Neural progenitor cell (in vitro differentiated cells): ENCODE data around the gene RNF167. TPM values are rescaled to one million over a fixed set of nuclear protein-coding genes. Genes with fewer than 3 reads are reported as not detected.
A peak's percentile ranks its signal among the peaks of the same experiment; 100 is the strongest.

Experiments used
- DNase-seq: peaks from one replicate; pipeline ENCODE4 v3.0.0-alpha.2; 2016; ENCODE audit warnings: low spot score
- H2AFZ ChIP-seq: fragments of 200-600 bp; sonication (generic); replicated peaks from 2 replicates; pipeline ENCODE4 v1.6.1; 2016; ENCODE audit warnings: antibody characterized with exemption
- H3F3A ChIP-seq: fragments of 200-600 bp; sonication (generic); 2 replicates; pipeline ENCODE4 v1.6.1; 2016; ENCODE audit warnings: antibody characterized with exemption, low read depth
- H3K27ac ChIP-seq: fragments of 200-600 bp; sonication (generic); 2 replicates; pipeline ENCODE4 v1.5.1; 2016; ENCODE audit warnings: mild to moderate bottlenecking
- H3K27me3 ChIP-seq: fragments of 200-600 bp; sonication (generic); 2 replicates; pipeline ENCODE4 v1.6.1; 2016; ENCODE audit warnings: mild to moderate bottlenecking, moderate library complexity
- H3K36me3 ChIP-seq: fragments of 200-600 bp; sonication (generic); 2 replicates; pipeline ENCODE4 v1.5.1; 2016
- H3K4me1 ChIP-seq: fragments of 200-600 bp; sonication (generic); 2 replicates; pipeline ENCODE4 v1.6.1; 2016; ENCODE audit warnings: mixed run types
- H3K4me2 ChIP-seq: fragments of 200-600 bp; sonication (generic); 2 replicates; pipeline ENCODE4 v1.6.1; 2016
- H3K4me3 ChIP-seq: fragments of 200-600 bp; sonication (generic); 2 replicates; pipeline ENCODE4 v1.5.1; 2016
- H3K79me2 ChIP-seq: fragments of 200-600 bp; sonication (generic); 2 replicates; pipeline ENCODE4 v1.6.1; 2016; ENCODE audit warnings: low read depth
- H3K9ac ChIP-seq: fragments of 200-600 bp; sonication (generic); 2 replicates; pipeline ENCODE4 v1.6.1; 2016
- H3K9me3 ChIP-seq: fragments of 200-600 bp; sonication (generic); 2 replicates; pipeline ENCODE4 v1.5.1; 2016; ENCODE audit warnings: low read depth
- H4K20me1 ChIP-seq: fragments of 200-600 bp; sonication (generic); 2 replicates; pipeline ENCODE4 v1.6.1; 2016; ENCODE audit warnings: low read depth
- H3K27ac Mint-ChIP-seq: 3 replicates; pipeline ENCODE4 v1.8.0; 2021; ENCODE audit warnings: mixed read lengths
- H3K27me3 Mint-ChIP-seq: 2 replicates; pipeline ENCODE4 v1.8.0; 2022; ENCODE audit warnings: low read depth, mild to moderate bottlenecking, inconsistent platforms, moderate library complexity, mixed read lengths; ENCODE audit not compliant: insufficient read depth
- H3K36me3 Mint-ChIP-seq: 3 replicates; pipeline ENCODE4 v1.8.0; 2021; ENCODE audit warnings: mixed read lengths
- H3K4me1 Mint-ChIP-seq: 3 replicates; pipeline ENCODE4 v1.8.0; 2021; ENCODE audit warnings: mixed read lengths
- H3K4me3 Mint-ChIP-seq: 3 replicates; pipeline ENCODE4 v1.8.0; 2021; ENCODE audit warnings: mild to moderate bottlenecking, moderate library complexity, mixed read lengths
- H3K9me3 Mint-ChIP-seq: 3 replicates; pipeline ENCODE4 v1.8.0; 2020; ENCODE audit warnings: mixed read lengths
- CTCF ChIP-seq: fragments of 200-600 bp; sonication (generic); IDR thresholded peaks from 2 replicates; pipeline ENCODE4 v1.5.1; 2017; ENCODE audit warnings: antibody characterized with exemption, mild to moderate bottlenecking
- EZH2 ChIP-seq: fragments of 200-600 bp; sonication (generic); IDR thresholded peaks from 2 replicates; pipeline ENCODE4 v1.6.1; 2017; ENCODE audit warnings: antibody characterized with exemption, mild to moderate bottlenecking, moderate library complexity
- EZH2phosphoT487 ChIP-seq: fragments of 200-600 bp; sonication (generic); IDR thresholded peaks from 2 replicates; pipeline ENCODE4 v1.6.1; 2017; ENCODE audit warnings: antibody characterized with exemption
- total RNA-seq: library from RNA; depleted of rRNA; stranded (reverse); fragments of >200 nt; gene quantifications from 2 replicates; pipeline ENCODE4 v1.2.3, GENCODE V29; 2015; ENCODE audit warnings: low replicate concordance

The RNF167 gene
- total RNA-seq, 1 donor from 2014 or later: 43.9 TPM

- no peak for DNase-seq
- H3K9me3 ChIP-seq: no peaks in the 10 kb centered on the region
- peaks cover 6% of the 10 kb centered on the region for H3K4me1 ChIP-seq
- H3K9me3 Mint-ChIP-seq: no peaks in the 10 kb centered on the region
- peaks cover 29% of the 10 kb centered on the region for H3K36me3 Mint-ChIP-seq
- no peak overlapping the region for H2AFZ ChIP-seq
- peaks cover under 1% of the 10 kb centered on the region for H3K79me2 ChIP-seq
- peaks cover 6% of the 10 kb centered on the region for H3K4me1 Mint-ChIP-seq
- H3F3A ChIP-seq: peaks cover 14% of the 10 kb centered on the region
- H3K4me2 ChIP-seq: no peak overlapping the region
- no peak overlapping the region for H3K4me3 ChIP-seq
- TF ChIP-seq EZH2: no peak
- no peak for TF ChIP-seq EZH2phosphoT487
- no peaks in the 10 kb centered on the region for H4K20me1 ChIP-seq
- H3K27ac ChIP-seq: no peak overlapping the region
- H3K4me3 Mint-ChIP-seq: no peak overlapping the region
- no peaks in the 10 kb centered on the region for H3K27me3 ChIP-seq
- H3K27me3 Mint-ChIP-seq: peaks cover 3% of the 10 kb centered on the region
- H3K27ac Mint-ChIP-seq: no peak overlapping the region
- H3K9ac ChIP-seq: no peak overlapping the region
- H3K36me3 ChIP-seq: no peaks in the 10 kb centered on the region
Measured at GRCh38 chr17:4959261-4959965, 19.3 kb downstream of the RNF167 start.

GRCh38 chr17:4960279-4960922, 20.3 kb downstream of the RNF167 start:
- no peak overlapping the region for H3K27ac Mint-ChIP-seq
- H3K4me3 Mint-ChIP-seq: no peak overlapping the region

GRCh38 chr17:4965311-4965986, 25.4 kb downstream of the RNF167 start:
- H3K4me2 ChIP-seq: no peak overlapping the region
- no peak for TF ChIP-seq EZH2phosphoT487
- TF ChIP-seq CTCF: no peak
- no peak for TF ChIP-seq EZH2
- peaks cover 7% of the 10 kb centered on the region for H3K9me3 Mint-ChIP-seq
- H3K79me2 ChIP-seq: peaks cover 38% of the 10 kb centered on the region
- no peak overlapping the region for H3K4me3 ChIP-seq
- DNase-seq: no peak
- peaks cover 17% of the 10 kb centered on the region for H4K20me1 ChIP-seq
- H3K27me3 ChIP-seq: no peaks in the 10 kb centered on the region
- H2AFZ ChIP-seq: no peak overlapping the region
- H3K36me3 Mint-ChIP-seq: peaks cover 20% of the 10 kb centered on the region
- H3K27ac ChIP-seq: no peak overlapping the region
- H3K9me3 ChIP-seq: no peaks in the 10 kb centered on the region
- H3K36me3 ChIP-seq: no peaks in the 10 kb centered on the region
- no peak overlapping the region for H3K9ac ChIP-seq
- H3K4me1 Mint-ChIP-seq: peaks cover 29% of the 10 kb centered on the region
- no peak overlapping the region for H3K27ac Mint-ChIP-seq
- peaks cover 8% of the 10 kb centered on the region for H3K27me3 Mint-ChIP-seq
- peaks cover 32% of the 10 kb centered on the region for H3F3A ChIP-seq
- H3K4me1 ChIP-seq: peaks cover 19% of the 10 kb centered on the region
- H3K4me3 Mint-ChIP-seq: peak overlapping the region; percentile 65

More at GRCh38 chr17:4960279-4960922, 20.3 kb downstream of the RNF167 start:
- H3K27ac ChIP-seq: peak overlapping the region; percentile 20
- H3K4me1 Mint-ChIP-seq: peaks cover 9% of the 10 kb centered on the region
- H2AFZ ChIP-seq: no peak overlapping the region
- H3K4me3 ChIP-seq: no peak overlapping the region
- H3K36me3 ChIP-seq: no peaks in the 10 kb centered on the region
- H3K36me3 Mint-ChIP-seq: peaks cover 33% of the 10 kb centered on the region
- H4K20me1 ChIP-seq: no peaks in the 10 kb centered on the region
- peaks cover 10% of the 10 kb centered on the region for H3K79me2 ChIP-seq
- peaks cover 14% of the 10 kb centered on the region for H3F3A ChIP-seq
- peaks cover 6% of the 10 kb centered on the region for H3K4me1 ChIP-seq
- H3K9me3 ChIP-seq: no peaks in the 10 kb centered on the region
- H3K9me3 Mint-ChIP-seq: peaks cover 3% of the 10 kb centered on the region
- H3K9ac ChIP-seq: no peak overlapping the region
- DNase-seq: no peak
- no peaks in the 10 kb centered on the region for H3K27me3 ChIP-seq
- no peak for TF ChIP-seq EZH2
- no peak overlapping the region for H3K4me2 ChIP-seq
- peaks cover 5% of the 10 kb centered on the region for H3K27me3 Mint-ChIP-seq

GRCh38 chr17:4966844-4967538, 26.9 kb downstream of the RNF167 start:
- peaks cover 20% of the 10 kb centered on the region for H3K36me3 Mint-ChIP-seq
- Histone ChIP-seq H4K20me1 (peaks cover 24% of the 10 kb centered on the region), H3K4me1 (peaks cover 14% of the 10 kb centered on the region), H3K9me3 (no peaks in the 10 kb centered on the region), H3K79me2 (peaks cover 38% of the 10 kb centered on the region), H3K27me3 (no peaks in the 10 kb centered on the region), H3K27ac (peak overlapping the region; percentile 93), H3K36me3 (no peaks in the 10 kb centered on the region), H3K4me2 (peak overlapping the region; percentile 77), H3K9ac (peak overlapping the region; percentile 22), H3F3A (peaks cover 26% of the 10 kb centered on the region), H2AFZ (no peak overlapping the region), H3K4me3 (peak overlapping the region; percentile 65)
- peaks cover 8% of the 10 kb centered on the region for H3K27me3 Mint-ChIP-seq
- H3K4me1 Mint-ChIP-seq: peaks cover 31% of the 10 kb centered on the region
- DNase-seq: peak; percentile 99
- H3K9me3 Mint-ChIP-seq: peaks cover 7% of the 10 kb centered on the region
- no peak overlapping the region for H3K4me3 Mint-ChIP-seq
- H3K27ac Mint-ChIP-seq: no peak overlapping the region
- TF ChIP-seq EZH2phosphoT487 (no peak), EZH2 (no peak), CTCF (no peak)
